HK-2 (cell line): ENCODE data around the gene SCAF1.

Experiments
- DNase-seq: peaks from one replicate; pipeline ENCODE4 v3.0.0-alpha.2; 2018; ENCODE audit not compliant: unreplicated experiment

The SCAF1 gene

DNA sequence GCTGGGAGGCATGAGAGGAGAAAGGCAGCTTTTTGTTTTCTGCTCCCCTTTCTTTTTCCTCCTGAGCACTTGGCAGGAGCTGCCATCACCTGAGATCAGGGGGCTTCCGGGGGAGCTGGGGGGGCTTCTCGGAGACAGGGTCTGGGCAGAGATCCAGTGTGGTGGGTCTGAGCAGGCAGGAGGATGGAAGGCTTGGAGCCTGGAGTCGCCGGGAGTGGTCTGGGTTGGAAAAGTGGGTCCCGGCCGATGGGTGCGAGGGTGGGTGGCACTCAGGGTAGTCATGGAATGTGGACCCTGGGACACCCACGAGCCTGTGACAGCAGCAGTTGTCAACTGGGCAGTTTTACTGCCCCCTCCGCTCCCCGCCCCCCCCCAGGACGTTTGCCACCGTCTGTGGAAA lies 45.1 kb downstream of the SCAF1 start:
- no peak for DNase-seq

DNA sequence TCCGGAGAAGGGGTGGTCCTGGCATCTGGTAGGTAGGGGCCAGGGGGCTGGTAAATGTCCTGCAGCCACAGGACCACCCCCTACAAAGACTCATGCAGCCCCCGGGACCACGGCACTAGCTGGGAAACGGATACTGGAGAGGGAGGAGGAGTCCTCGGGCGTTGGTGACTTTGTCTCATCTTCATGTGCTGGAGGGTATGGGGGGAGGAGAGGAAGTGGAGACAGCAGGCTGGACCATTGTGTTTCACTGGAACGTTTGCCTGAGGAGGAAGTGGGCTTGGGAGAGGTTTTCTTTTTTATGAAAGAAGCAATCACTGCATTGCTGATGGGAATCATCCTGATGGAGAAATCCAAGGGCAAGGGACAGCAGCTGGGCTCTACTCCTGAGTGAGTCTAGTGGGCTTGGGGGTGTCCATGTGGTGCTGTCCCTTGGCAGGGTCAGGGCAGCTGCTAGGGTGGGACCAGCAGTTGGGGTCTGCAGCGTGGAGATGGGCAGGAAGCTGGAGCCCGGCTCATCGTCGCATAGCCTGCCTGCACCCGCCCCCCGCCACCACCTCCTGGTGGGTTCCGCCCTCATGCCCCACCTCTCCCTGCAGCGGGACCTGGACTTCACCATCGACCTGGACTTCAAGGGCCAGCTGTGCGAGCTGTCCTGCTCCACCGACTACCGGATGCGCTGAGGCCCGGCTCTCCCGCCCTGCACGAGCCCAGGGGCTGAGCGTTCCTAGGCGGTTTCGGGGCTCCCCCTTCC lies 45.7 kb downstream of the SCAF1 start:
- DNase-seq, result no peak

DNA sequence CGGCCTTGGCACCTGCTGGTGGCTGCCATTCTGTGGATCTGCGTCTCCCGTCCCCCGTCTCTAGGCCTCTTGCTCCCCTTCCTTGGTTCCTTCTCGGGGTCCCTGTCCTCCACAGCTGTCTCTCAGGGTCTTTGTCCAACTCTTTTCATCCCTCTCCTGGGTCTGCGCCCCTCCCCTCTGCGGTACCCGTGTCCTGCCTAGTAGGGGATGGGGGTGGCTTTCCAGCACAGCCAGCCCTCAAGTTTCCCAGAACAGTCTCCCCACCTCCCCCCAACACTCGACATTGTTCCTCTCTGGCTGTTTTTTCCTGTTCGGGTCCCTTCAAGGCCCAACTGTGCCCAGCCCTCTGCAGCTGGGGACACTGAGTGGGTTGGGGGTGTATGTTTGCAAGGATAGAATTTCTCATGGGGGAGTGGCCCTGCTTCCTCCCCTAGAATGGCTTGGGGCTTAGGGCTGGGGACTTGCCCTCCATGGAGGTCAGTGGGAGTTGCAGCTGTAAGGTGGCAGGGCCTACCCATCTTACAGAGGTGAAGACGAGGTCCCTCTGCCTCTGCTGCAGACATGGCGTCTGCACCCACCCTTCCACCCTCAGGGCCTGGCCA lies 46.6 kb downstream of the SCAF1 start:
- no peak for DNase-seq

DNA sequence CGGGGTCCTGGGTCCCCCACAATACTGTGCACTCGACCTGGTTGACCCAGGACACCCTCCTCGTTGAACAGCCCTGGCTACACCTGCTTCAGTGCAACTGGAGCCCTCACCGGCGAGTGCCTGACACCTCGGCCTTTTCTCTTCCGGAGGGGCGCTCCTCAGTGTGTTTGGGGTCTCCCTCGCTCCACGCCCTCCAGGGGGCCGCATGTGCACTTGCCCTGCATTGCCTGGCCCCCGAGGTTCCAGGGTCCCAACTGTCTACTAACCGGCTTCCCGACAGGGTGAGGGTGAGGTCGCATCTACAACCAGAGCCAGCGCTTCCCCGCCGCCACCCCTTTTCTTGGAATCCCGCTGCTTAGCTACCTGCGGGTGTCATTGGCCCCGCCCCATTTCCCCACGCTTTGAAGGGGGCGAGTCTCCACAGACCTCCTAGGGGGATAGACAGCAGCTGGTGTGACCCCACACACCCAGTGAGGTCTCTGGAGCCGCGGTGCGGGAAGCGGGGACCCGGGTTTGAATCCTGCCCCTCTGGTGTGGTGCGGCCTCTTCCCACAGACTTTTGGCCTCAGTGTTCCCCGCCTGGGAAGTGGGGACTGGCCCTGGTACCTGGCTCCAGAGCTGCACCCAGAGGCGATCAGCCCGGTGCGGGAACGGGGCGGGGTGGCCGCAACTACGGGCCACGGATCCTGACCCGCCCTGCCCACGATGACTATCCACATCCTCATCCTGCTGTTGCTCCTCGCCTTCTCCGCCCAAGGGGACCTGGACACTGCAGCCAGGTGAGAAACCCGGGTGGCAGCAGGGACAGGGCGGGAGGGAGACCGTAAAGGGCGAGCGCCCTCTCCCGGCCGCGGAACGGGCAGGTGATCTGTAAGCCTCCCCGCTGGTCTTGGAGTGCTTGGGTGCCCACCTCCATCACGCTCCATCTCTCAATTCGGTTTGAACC lies 47.4 kb downstream of the SCAF1 start, which contains the start of gene ADM5:
Gene ADM5, plus strand, starts transcription at position 462 of the 946 bp plus-strand sequence. Its CDS starts 244 bp downstream, at position 706.
- DNase-seq, result no peak

DNA sequence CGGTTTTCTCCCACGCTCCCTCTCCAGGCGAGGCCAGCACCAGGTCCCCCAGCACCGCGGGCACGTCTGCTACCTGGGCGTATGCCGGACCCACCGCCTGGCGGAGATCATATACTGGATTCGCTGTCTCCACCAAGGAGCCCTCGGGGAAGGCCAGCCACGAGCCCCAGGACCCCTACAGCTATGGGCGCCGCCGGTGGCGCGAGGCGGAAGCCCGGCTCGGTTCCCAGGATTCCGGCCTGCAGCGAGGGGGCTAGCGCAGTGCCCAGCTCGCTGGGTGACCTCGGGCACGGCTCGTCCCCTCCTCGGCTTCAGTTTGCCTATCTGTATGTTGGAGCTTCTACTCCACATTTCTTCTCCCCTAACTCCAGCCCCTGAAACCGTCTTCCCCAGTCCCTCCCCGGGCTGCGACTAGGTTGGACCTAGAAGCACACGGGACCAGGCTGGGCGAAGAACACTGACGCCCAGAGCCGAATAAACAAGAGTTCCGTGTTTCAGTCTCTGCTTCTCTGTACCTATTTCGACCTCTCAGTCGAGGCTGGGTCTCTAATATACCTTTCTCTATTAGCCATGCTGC lies 48.2 kb downstream of the SCAF1 start:
- no peak for DNase-seq

DNA sequence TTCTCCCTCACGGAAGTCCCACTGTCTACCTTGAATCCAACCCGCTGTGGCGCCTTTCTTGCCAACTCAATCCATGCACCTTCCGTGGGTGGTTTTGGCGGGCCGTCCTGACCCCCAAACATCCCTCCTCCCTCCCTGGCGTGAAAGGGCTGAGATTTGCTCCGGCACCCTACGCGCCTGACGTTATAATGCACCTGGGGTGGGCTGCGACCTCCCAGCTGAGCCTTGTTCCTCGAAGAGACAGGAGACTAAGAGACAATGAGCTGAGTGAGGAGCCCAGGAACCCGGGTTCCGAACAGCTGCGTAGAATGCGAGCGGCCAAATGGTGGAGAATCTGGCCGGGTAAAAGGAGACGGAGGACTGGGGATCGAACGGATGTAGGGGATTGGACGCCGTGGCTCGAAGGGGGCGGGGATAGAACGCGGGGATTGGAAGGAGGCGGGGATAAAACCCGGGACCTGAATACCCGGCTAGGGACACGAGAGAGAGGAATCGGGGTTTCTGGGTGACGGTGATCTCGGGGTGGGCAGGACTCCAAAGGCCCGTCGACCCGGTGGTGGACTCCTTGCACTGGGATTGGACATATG lies 48.7 kb downstream of the SCAF1 start, which contains the start of gene CPT1C:
Gene CPT1C, plus strand, starts transcription at position 461 of the 587 bp plus-strand sequence. CDS start 1,137 bp downstream, outside the sequence.
- no peak for DNase-seq

DNA sequence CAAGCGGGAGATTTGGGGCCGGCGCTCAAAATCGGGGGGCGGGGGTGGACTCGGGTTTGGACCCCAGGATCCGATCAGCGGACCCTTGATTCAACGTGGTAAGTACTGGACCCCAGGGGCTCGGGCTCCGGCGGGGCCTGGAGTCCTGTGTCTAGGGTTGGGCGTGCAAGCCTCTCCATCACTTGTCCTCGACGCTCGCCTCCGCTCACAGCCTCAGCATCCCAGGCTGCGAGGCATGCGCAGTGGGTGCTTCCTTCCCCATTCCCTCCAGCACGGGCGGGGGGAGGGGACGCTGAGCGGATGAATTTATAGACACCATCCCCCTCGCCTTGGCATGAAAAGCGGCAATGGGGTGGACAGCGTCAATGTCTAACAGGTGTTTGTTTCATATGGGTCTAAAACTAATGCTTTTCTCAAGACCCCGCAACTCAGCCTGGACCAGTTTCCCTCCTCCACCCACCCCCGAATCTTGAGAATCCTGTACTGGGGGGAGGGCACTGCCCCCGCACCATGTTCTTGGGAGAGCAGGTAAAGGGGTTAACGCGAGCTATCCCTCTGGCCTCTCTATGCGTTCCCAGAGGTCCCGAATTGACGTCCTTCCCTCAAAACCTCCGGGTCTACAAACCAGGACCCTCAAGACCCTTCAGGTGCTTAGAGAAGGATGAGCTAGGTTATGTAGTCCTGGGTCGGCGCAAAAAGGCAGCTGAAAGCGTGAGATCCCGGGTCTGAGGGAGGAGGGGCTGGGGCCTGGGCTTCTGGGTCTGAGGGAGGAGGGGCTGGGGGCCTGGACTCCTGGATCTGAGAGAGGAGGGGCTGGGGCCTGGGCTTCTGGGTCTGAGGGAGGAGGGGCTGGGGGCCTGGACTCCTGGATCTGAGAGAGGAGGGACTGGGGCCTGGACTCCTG lies 49.5 kb downstream of the SCAF1 start:
- DNase-seq, result no peak

DNA sequence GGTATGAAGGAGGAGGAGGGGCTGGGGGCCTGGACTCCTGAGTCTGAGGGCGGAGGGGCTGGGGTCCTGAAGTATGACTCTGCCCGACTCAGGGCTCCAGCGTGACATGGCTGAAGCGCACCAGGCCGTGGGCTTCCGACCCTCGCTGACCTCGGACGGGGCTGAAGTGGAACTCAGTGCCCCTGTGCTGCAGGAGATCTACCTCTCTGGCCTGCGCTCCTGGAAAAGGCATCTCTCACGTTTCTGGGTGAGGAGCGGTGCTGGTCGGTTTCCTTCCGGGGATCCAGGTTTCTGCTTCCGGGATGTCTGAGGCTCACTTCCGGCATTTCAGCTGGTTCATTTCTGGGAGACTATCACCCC lies 50.1 kb downstream of the SCAF1 start:
- no peak for DNase-seq

DNA sequence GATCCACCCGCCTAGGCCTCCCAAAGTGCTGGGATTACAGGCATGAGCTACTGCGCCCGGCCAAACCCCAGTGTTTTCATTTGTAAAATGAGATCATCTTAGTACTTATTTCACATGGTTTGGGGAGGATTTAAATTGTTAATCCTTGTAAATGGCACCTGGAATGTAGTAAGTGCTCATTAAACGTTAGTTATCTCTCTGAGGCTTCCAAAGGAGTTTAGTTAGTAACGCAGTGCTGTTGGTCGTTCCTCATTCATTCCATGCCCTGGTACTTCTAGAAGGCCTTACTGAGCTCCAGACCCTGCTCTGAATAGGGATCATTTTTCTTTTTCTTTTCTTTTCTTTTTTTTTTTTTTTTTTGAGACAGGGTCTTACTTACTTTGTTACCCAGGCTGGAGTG lies 54.1 kb downstream of the SCAF1 start:
- no peak for DNase-seq

DNA sequence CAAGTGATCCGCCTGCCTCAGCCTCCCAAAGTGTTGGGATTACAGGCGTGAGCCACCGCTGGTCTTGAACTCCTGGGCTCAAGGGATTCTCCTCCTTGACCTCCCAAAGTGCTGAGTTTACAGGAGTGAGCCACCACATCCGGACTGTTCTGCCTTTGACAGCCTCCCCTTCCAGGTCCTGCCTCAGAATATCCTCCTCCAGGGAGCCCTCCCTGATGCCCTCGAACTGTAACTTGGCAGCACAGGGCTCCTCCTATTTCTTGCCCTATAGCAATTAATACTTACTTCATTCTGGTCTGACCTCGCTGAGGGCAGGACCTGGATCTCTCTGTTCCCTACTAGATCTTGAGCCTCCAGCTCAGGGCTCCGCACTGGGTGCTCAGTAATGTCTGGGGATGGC lies 54.9 kb downstream of the SCAF1 start:
- DNase-seq, result no peak

DNA sequence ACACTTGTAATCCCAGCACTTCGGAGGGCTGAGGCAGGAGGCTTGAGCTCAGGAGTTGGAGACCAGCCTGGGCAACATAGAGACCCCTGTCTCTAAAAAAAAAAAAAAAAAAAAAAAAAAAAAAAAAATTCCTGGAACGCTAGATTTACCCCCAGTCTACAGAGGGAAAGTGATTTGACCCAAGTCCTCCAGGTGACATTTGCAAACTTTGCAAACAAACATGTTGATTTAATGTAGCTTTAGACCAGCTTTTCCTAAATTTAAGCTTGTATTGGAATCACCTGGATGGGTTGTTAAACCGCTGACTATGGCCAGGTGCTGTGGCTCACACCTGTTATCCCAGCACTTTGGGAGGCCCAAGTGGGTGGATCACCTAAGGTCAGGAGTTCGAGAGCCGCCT lies 57.4 kb downstream of the SCAF1 start:
- no peak for DNase-seq

DNA sequence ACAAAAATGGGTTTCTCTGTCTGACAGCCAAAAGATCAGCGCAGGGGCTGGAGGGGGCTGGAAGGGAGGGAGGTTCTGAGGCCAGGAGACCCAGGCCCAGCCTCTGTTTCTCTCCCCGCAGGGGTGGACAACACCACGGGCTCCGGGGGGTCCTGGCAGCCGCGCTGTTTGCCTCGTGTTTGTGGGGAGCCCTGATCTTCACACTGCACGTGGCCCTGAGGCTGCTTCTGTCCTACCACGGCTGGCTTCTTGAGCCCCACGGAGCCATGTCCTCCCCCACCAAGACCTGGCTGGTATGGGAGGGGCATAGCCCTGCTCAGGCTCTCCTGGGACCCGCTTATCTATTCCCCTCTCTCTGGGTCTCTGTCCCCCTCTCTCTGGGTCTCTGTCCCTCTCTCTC lies 58.6 kb downstream of the SCAF1 start:
- no peak for DNase-seq

DNA sequence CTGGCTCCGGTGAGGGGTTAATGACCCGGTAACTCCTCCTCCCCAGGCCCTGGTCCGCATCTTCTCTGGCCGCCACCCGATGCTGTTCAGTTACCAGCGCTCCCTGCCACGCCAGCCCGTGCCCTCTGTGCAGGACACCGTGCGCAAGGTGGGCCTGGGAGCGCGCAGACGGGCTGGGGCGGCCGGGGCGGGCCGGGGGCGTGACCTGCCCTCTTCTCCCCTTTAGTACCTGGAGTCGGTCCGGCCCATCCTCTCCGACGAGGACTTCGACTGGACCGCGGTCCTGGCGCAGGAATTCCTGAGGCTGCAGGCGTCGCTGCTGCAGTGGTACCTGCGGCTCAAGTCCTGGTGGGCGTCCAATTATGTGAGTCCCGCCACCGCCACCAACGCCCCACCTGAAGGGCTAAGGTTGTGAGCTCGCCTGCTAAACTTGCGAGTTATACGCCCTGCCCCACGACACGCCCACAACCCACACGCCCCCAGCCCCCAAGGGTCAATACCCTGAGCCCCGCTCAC lies 59.3 kb downstream of the SCAF1 start:
- DNase-seq, result no peak

DNA sequence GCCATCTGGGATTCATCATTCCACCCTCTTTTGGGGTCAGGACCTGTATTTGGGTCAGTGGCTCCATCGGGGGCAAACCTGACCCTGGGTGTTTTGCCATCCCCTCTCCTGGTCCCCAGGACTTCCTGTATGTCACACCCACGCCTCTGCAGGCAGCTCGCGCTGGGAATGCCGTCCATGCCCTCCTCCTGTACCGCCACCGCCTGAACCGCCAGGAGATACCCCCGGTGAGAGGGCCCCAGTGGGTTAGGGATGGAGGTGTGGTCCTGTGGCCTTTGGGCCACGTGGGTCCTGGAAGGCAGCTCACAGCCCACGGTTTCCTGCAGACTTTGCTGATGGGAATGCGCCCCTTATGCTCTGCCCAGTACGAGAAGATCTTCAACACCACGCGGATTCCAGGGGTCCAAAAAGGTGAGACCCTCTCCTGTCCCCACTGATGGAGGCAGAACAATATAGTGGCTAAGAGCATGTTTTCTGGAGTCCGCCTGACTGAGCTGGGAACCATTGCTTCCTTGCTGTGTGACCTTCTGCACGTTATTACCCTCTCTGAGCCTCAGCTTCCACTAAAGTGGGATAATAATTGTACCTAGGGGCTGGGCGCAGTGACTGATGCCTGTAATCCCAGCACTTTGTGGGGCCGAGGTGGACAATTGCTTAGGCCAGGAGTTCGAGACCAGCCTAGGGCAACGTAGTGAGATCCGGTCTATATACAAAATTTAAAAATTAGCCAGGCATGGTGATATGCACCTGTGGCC lies 63.1 kb downstream of the SCAF1 start:
- DNase-seq, result no peak

DNA sequence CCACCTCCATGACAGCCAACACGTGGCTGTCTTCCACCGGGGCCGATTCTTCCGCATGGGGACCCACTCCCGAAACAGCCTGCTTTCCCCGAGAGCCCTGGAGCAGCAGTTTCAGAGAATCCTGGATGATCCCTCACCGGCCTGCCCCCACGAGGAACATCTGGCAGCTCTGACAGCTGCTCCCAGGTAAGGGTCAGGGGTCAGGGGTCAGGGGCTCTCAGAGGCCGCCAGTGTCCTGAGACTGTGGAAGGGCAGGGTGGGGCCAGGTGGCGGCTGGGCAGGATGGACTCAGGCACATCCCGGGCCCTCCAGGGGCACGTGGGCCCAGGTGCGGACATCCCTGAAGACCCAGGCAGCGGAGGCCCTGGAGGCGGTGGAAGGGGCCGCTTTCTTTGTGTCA lies 63.9 kb downstream of the SCAF1 start:
- DNase-seq, result no peak
